HepG2 (cell line): Measurements from ENCODE around the gene COQ10B. TPM values are rescaled to one million over a fixed set of nuclear protein-coding genes. Genes with fewer than 3 reads are reported as not detected.

Experiments used
- GABPA ChIP-seq, 2 experiments: IDR thresholded peaks; 2 replicates each; pipeline ENCODE4 v1.6.1; 2011 to 2016; ENCODE audit warnings: low read depth in 2 of 2, low read length in 1 of 2, missing biosample characterization in 1 of 2, missing genetic modification characterization in 1 of 2
- GFI1 ChIP-seq: sonication (generic); formaldehyde crosslinking; IDR thresholded peaks from 2 replicates; pipeline ENCODE4 v1.5.0; 2020; ENCODE audit warnings: missing genetic modification reagents, mild to moderate bottlenecking, borderline replicate concordance
- HDAC1 ChIP-seq: sonication (generic); formaldehyde crosslinking; IDR thresholded peaks from 2 replicates; pipeline ENCODE4 v1.5.1; 2020; ENCODE audit warnings: mild to moderate bottlenecking, missing genetic modification reagents
- HNF4G ChIP-seq, 2 experiments: sonication (generic) in 1 of 2; formaldehyde crosslinking in 1 of 2; IDR thresholded peaks; 2 replicates each; pipeline versions ENCODE4 v1.4.0 to v1.6.1; 2011 to 2020; ENCODE audit warnings: borderline replicate concordance in 2 of 2, low read depth in 2 of 2, mild to moderate bottlenecking in 2 of 2, low read length in 1 of 2, missing genetic modification reagents in 1 of 2, moderate library complexity in 1 of 2
- MED1 ChIP-seq: sonication (generic); formaldehyde crosslinking; IDR thresholded peaks from 2 replicates; pipeline ENCODE4 v1.4.0; 2020; ENCODE audit warnings: missing genetic modification reagents
- MIXL1 ChIP-seq: IDR thresholded peaks from 2 replicates; pipeline ENCODE4 v1.6.1; 2016
- NR3C1 ChIP-seq: sonication (generic); formaldehyde crosslinking; IDR thresholded peaks from 2 replicates; pipeline ENCODE4 v1.4.0; 2020; ENCODE audit warnings: missing genetic modification reagents
- TBL1XR1 ChIP-seq: fragments of 150-350 bp; IDR thresholded peaks from 2 replicates; pipeline ENCODE4 v1.6.1; 2014; ENCODE audit warnings: borderline replicate concordance, low read length; ENCODE audit not compliant: partially characterized antibody
- TEAD2 ChIP-seq: sonication (generic); formaldehyde crosslinking; IDR thresholded peaks from 2 replicates; pipeline ENCODE4 v1.9.0; 2021; ENCODE audit warnings: missing genetic modification reagents
- ZFP36L1 ChIP-seq: sonication (generic); formaldehyde crosslinking; IDR thresholded peaks from 2 replicates; pipeline ENCODE4 v1.8.0; 2022; ENCODE audit warnings: mild to moderate bottlenecking, missing genetic modification reagents, moderate library complexity
- ZNF121 ChIP-seq: sonication (generic); formaldehyde crosslinking; IDR thresholded peaks from 2 replicates; pipeline ENCODE4 v1.5.0; 2020; ENCODE audit warnings: mild to moderate bottlenecking, missing genetic modification reagents
- ZNF292 ChIP-seq: sonication (generic); formaldehyde crosslinking; IDR thresholded peaks from 2 replicates; pipeline ENCODE4 v1.8.1; 2022; ENCODE audit warnings: mild to moderate bottlenecking, low read depth, missing genetic modification reagents, borderline replicate concordance
- ZNF543 ChIP-seq: sonication (generic); formaldehyde crosslinking; IDR thresholded peaks from 2 replicates; pipeline ENCODE4 v1.4.0; 2020; ENCODE audit warnings: mild to moderate bottlenecking, missing genetic modification reagents
- ZNF607 ChIP-seq: sonication (generic); formaldehyde crosslinking; IDR thresholded peaks from 2 replicates; pipeline ENCODE4 v1.5.1; 2020; ENCODE audit warnings: missing genetic modification reagents, mild to moderate bottlenecking, borderline replicate concordance
- ZNF615 ChIP-seq: sonication (generic); formaldehyde crosslinking; IDR thresholded peaks from 2 replicates; pipeline ENCODE4 v1.5.0; 2020; ENCODE audit warnings: mild to moderate bottlenecking, missing genetic modification reagents, borderline replicate concordance
- ZNF749 ChIP-seq: sonication (generic); formaldehyde crosslinking; IDR thresholded peaks from 2 replicates; pipeline ENCODE4 v1.8.0; 2022; ENCODE audit warnings: mild to moderate bottlenecking, missing genetic modification reagents, moderate library complexity, borderline replicate concordance
- ZNF772 ChIP-seq: sonication (generic); formaldehyde crosslinking; IDR thresholded peaks from 2 replicates; pipeline ENCODE4 v1.5.0; 2020; ENCODE audit warnings: mild to moderate bottlenecking, missing genetic modification reagents
- polyA plus RNA-seq, 8 experiments: library from polyadenylated mRNA; depleted of rRNA in 3 of 8; stranded (reverse) in 7 of 8; unstranded in 1 of 8; fragments of >200 nt; fragmentation: Illumina TruSeq in 4 of 8; extraction: Trizol in 4 of 8; gene quantifications; 2 replicates each; pipeline versions ENCODE4 v1.2.1 to v1.2.3, GENCODE V29; 2011 to 2016; ENCODE audit warnings: low read depth in 4 of 8, missing spikeins in 1 of 8, mixed read lengths in 1 of 8; ENCODE audit not compliant: insufficient read depth in 1 of 8
- total RNA-seq, 5 experiments: library from RNA; depleted of rRNA; stranded (reverse); fragments of >200 nt; fragmentation: Illumina TruSeq; extraction: Trizol; gene quantifications; 2 replicates each; pipeline ENCODE4 v1.2.3, GENCODE V29; 2016; ENCODE audit warnings: low read depth in 1 of 5
- TF ChIP-seq, protein P1 (sequence below): sonication (generic); formaldehyde crosslinking; IDR thresholded peaks from 2 replicates; pipeline ENCODE4 v1.4.0; 2020; ENCODE audit warnings: mild to moderate bottlenecking, missing genetic modification reagents
- TF ChIP-seq, protein P2 (sequence below), 2 experiments: fragments of 450-650 bp in 1 of 2; sonication (generic) in 1 of 2; formaldehyde crosslinking; IDR thresholded peaks; 2 replicates each; pipeline versions ENCODE4 v1.5.0 to v1.8.0; 2020 to 2022; ENCODE audit warnings: mild to moderate bottlenecking in 1 of 2, missing genetic modification reagents in 1 of 2
- TF ChIP-seq, protein P3 (sequence below): sonication (generic); formaldehyde crosslinking; conservative IDR thresholded peaks from 2 replicates; pipeline ENCODE4 v1.8.1; 2023; ENCODE audit warnings: missing genetic modification reagents
- TF ChIP-seq, protein P4 (sequence below): sonication (generic); formaldehyde crosslinking; IDR thresholded peaks from 2 replicates; pipeline ENCODE4 v1.4.0; 2020; ENCODE audit warnings: mild to moderate bottlenecking, missing genetic modification reagents, borderline replicate concordance
- TF ChIP-seq, protein P5 (sequence below): sonication (generic); formaldehyde crosslinking; IDR thresholded peaks from 2 replicates; pipeline ENCODE4 v1.5.0; 2020; ENCODE audit warnings: mild to moderate bottlenecking, missing genetic modification reagents, borderline replicate concordance

COQ10B gene
- total and polyA plus RNA-seq, 2 of the 13 experiments (the other 11 are each of a cell fraction or from before 2014, with no cell fraction given), result 4.6 to 34.9 TPM

DNA sequence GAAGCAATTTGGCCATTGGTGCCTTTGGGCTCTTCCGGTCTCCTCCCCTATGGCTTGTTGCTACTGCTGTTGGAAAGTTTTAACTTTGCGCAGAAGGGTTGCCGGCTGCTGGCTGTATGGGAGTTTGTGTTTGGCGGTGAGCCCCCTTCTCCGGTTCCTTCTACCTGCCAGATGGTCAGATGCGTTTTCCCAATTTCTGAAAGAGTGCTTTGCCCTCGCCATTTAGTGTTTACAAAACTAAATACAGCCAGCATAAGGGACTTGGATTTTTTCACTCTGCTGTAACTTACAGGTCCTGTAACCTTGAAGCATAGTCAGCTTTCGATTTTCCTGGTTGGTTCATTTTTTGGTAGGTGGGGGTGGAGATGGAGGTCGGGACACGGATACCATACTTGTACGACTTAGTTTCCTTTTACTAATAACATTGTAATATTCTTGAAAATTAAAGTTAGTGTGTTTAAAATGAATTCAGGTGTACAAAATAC lies 604 bp downstream of the COQ10B start (continued):
- TF ChIP-seq ZNF121 (CRISPR knock-in tag) (0 out of 2 replicates have a peak, but pooled peaks have one; percentile 51), ZNF543 (CRISPR knock-in tag) (no peak), ZNF607 (CRISPR knock-in tag) (0 out of 2 replicates have a peak, but pooled peaks have one; percentile 9), NR3C1 (CRISPR knock-in tag) (no peak), TBL1XR1 (peak; percentile 54), ZNF292 (peak; percentile 27; the same call in 1 of the 2 replicates), ZFP36L1 (0 out of 2 replicates have a peak, but pooled peaks have one; percentile 67), ZNF749 (peak; percentile 68), ZNF772 (CRISPR knock-in tag) (peak; percentile 39; the same call in 1 of the 2 replicates), MED1 (CRISPR knock-in tag) (0 out of 2 replicates have a peak, but pooled peaks have one; percentile 32), HNF4G (IDR thresholded peaks at IDR 0.05; ENCODE audit: borderline replicate concordance, low read depth, low read length) (0 out of 2 replicates have a peak, but pooled peaks have one; percentile 20), HNF4G (CRISPR knock-in tag; IDR thresholded peaks at IDR 0.05; ENCODE audit: borderline replicate concordance, low read depth) (no peak), GFI1 (CRISPR knock-in tag) (0 out of 2 replicates have a peak, but pooled peaks have one; percentile 64), TEAD2 (CRISPR knock-in tag) (no peak), ZNF615 (peak; percentile 19; the same call in 1 of the 2 replicates), MIXL1 (CRISPR knock-in tag) (peak; percentile 42; the same call in 1 of the 2 replicates), HDAC1 (0 out of 2 replicates have a peak, but pooled peaks have one; percentile 46), GABPA (IDR thresholded peaks at IDR 0.05; ENCODE audit: low read depth, low read length) (no peak), GABPA (CRISPR knock-in tag; IDR thresholded peaks at IDR 0.05; ENCODE audit: low read depth) (peak; percentile 81; the same call in 1 of the 2 replicates)
- TF ChIP-seq, protein P1, sequence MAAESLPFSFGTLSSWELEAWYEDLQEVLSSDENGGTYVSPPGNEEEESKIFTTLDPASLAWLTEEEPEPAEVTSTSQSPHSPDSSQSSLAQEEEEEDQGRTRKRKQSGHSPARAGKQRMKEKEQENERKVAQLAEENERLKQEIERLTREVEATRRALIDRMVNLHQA (CRISPR knock-in tag), result no peak
- TF ChIP-seq, protein P2, sequence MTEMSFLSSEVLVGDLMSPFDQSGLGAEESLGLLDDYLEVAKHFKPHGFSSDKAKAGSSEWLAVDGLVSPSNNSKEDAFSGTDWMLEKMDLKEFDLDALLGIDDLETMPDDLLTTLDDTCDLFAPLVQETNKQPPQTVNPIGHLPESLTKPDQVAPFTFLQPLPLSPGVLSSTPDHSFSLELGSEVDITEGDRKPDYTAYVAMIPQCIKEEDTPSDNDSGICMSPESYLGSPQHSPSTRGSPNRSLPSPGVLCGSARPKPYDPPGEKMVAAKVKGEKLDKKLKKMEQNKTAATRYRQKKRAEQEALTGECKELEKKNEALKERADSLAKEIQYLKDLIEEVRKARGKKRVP (CRISPR knock-in tag; IDR thresholded peaks at IDR 0.05), result peak in 1 of 2 experiments; percentile 3; a peak in 1 of 4 replicates
- TF ChIP-seq, protein P3, sequence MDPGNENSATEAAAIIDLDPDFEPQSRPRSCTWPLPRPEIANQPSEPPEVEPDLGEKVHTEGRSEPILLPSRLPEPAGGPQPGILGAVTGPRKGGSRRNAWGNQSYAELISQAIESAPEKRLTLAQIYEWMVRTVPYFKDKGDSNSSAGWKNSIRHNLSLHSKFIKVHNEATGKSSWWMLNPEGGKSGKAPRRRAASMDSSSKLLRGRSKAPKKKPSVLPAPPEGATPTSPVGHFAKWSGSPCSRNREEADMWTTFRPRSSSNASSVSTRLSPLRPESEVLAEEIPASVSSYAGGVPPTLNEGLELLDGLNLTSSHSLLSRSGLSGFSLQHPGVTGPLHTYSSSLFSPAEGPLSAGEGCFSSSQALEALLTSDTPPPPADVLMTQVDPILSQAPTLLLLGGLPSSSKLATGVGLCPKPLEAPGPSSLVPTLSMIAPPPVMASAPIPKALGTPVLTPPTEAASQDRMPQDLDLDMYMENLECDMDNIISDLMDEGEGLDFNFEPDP (CRISPR knock-in tag), result no peak
- TF ChIP-seq, protein P4, sequence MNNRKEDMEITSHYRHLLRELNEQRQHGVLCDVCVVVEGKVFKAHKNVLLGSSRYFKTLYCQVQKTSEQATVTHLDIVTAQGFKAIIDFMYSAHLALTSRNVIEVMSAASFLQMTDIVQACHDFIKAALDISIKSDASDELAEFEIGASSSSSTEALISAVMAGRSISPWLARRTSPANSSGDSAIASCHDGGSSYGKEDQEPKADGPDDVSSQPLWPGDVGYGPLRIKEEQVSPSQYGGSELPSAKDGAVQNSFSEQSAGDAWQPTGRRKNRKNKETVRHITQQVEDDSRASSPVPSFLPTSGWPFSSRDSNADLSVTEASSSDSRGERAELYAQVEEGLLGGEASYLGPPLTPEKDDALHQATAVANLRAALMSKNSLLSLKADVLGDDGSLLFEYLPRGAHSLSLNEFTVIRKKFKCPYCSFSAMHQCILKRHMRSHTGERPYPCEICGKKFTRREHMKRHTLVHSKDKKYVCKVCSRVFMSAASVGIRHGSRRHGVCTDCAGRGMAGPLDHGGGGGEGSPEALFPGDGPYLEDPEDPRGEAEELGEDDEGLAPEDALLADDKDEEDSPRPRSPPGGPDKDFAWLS (CRISPR knock-in tag), result no peak
- TF ChIP-seq, protein P5, sequence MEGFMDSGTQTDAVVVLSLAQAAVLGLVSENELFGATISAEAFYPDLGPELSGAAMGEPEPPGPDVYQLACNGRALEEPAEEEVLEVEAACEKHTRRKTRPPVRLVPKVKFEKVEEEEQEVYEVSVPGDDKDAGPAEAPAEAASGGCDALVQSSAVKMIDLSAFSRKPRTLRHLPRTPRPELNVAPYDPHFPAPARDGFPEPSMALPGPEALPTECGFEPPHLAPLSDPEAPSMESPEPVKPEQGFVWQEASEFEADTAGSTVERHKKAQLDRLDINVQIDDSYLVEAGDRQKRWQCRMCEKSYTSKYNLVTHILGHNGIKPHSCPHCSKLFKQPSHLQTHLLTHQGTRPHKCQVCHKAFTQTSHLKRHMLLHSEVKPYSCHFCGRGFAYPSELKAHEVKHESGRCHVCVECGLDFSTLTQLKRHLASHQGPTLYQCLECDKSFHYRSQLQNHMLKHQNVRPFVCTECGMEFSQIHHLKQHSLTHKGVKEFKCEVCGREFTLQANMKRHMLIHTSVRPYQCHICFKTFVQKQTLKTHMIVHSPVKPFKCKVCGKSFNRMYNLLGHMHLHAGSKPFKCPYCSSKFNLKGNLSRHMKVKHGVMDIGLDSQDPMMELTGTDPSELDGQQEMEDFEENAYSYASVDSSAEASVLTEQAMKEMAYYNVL (CRISPR knock-in tag), result no peak; the same call in 1 of the 2 replicates
